Gastrocnemius medialis (tissue), 4 donors: ENCODE measurements around the gene TJP3.

Source experiments
- POLR2A ChIP-seq, 2 donors: fragments of 450-650 bp; IDR thresholded peaks; one replicate each; pipeline ENCODE4 v1.6.1; 2017; ENCODE audit warnings: antibody characterized with exemption in 2 of 2, mild to moderate bottlenecking in 2 of 2, moderate library complexity in 2 of 2
- TF ChIP-seq, protein P1 (sequence below), 5 experiments: fragments of 450-650 bp in 3 of 5; fragments of 200-600 bp in 2 of 5; sonication (generic) in 2 of 5; IDR thresholded peaks in 4 of 5; conservative IDR thresholded peaks in 1 of 5; 1 replicate in 4 of 5; 2 replicates in 1 of 5; pipeline ENCODE4 v1.5.1; 2016 to 2019; ENCODE audit warnings: antibody characterized with exemption in 5 of 5, mild to moderate bottlenecking in 3 of 5, moderate library complexity in 3 of 5

DNA sequence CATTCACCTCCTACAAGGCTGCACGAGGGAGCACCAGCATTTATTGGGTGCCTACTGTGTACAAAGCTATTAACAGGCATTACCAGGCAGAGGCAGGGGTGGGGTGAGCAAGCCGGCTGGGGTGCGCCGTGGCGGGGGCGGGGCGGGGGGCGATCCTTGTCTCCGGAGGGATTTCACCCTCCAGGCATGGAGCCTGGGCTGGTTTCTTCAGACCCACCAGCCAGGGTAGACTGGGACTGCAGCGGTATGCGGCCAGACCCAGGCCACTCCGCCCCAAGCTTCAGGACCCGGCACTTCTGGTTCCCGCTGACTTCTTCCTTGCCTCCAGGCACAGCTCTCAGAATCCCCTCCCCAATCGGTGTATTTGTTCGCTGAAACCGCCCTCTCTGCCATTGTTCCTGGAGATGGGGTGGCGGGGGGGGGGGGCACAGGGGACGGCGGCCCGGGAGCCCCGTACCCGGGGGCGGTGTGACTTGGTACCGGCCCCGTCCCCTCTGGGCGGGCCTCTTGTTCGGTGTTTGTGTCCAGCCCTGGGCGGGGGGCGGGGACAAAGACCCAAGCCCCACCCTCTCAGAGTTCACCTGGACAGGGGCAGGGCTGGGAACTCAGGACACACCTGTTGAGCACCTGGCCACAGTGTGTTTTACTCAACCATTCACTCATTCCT is 14.4 kb downstream of the TJP3 start:
- TF ChIP-seq POLR2A (IDR thresholded peaks at IDR 0.05) = no peak
- TF ChIP-seq, protein P1, sequence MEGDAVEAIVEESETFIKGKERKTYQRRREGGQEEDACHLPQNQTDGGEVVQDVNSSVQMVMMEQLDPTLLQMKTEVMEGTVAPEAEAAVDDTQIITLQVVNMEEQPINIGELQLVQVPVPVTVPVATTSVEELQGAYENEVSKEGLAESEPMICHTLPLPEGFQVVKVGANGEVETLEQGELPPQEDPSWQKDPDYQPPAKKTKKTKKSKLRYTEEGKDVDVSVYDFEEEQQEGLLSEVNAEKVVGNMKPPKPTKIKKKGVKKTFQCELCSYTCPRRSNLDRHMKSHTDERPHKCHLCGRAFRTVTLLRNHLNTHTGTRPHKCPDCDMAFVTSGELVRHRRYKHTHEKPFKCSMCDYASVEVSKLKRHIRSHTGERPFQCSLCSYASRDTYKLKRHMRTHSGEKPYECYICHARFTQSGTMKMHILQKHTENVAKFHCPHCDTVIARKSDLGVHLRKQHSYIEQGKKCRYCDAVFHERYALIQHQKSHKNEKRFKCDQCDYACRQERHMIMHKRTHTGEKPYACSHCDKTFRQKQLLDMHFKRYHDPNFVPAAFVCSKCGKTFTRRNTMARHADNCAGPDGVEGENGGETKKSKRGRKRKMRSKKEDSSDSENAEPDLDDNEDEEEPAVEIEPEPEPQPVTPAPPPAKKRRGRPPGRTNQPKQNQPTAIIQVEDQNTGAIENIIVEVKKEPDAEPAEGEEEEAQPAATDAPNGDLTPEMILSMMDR (IDR thresholded peaks at IDR 0.05 in 4 of 5, conservative IDR thresholded peaks at IDR 0.05 in 1 of 5) = no peak
